Measurements from ENCODE around the gene NOXA1. TPM values are rescaled to one million over a fixed set of nuclear protein-coding genes. Genes with fewer than 3 reads are reported as not detected.

The NOXA1 gene
- total and polyA plus RNA-seq, 2 donors (not counting 1 experiment from before 2014, with no cell fraction given), result 0.08 to 0.66 TPM

GRCh38 chr9:137444106-137444790 is 21.1 kb downstream of the NOXA1 start:
- H3K27me3 ChIP-seq (ENCODE audit: control insufficient read depth, insufficient read depth, low read length), result no peaks in the 10 kb centered on the region
- H3K79me2 ChIP-seq (ENCODE audit: control insufficient read depth, insufficient read depth, low read length), result no peaks in the 10 kb centered on the region
- DNase-seq (ENCODE audit: low read depth in 2 of 2), result no peak
- no peak overlapping the region for H3K4me2 ChIP-seq (ENCODE audit: extremely low read depth, insufficient read depth, low read length)
- TF ChIP-seq CTCF (conservative IDR thresholded peaks at IDR 0.05 in 1 of 2, IDR thresholded peaks at IDR 0.05 in 1 of 2; ENCODE audit: low read depth in 1 of 2, low read length in 2 of 2) (no peak), EZH2 (IDR thresholded peaks at IDR 0.05; ENCODE audit: low read length, missing control alignments) (no peak)
- H3K4me1 ChIP-seq (ENCODE audit: control insufficient read depth, extremely low read depth, insufficient read depth, low read length), result peaks cover 2% of the 10 kb centered on the region
- H3K4me3 ChIP-seq (replicated peaks in 1 of 4; ENCODE audit: control extremely low read depth in 1 of 4, insufficient read depth in 1 of 4, low read depth in 3 of 4, low read length in 4 of 4), result no peak overlapping the region
- H3K9me3 ChIP-seq (ENCODE audit: control insufficient read depth, insufficient read depth, low read depth, low read length), result no peaks in the 10 kb centered on the region
- peaks cover 3% of the 10 kb centered on the region for H3K36me3 ChIP-seq (ENCODE audit: control insufficient read depth, insufficient read depth, low read length)
- no peak overlapping the region for H2AFZ ChIP-seq (ENCODE audit: low read length)
- no peak overlapping the region for H3K9ac ChIP-seq (ENCODE audit: insufficient read depth, low read length)
- no peaks in the 10 kb centered on the region for H4K20me1 ChIP-seq (ENCODE audit: control insufficient read depth, extremely low read depth, insufficient read depth, low read length)
- H3K27ac ChIP-seq (ENCODE audit: insufficient read depth, low read length), result no peak overlapping the region

- H3K4me2 ChIP-seq (ENCODE audit: extremely low read depth, insufficient read depth, low read length), result no peak overlapping the region
- TF ChIP-seq CTCF (conservative IDR thresholded peaks at IDR 0.05 in 1 of 2, IDR thresholded peaks at IDR 0.05 in 1 of 2; ENCODE audit: low read depth in 1 of 2, low read length in 2 of 2) (peak; percentile 79 to 86), EZH2 (IDR thresholded peaks at IDR 0.05; ENCODE audit: low read length, missing control alignments) (no peak)
- H3K4me1 ChIP-seq (ENCODE audit: control insufficient read depth, extremely low read depth, insufficient read depth, low read length), result peaks cover 2% of the 10 kb centered on the region
- no peaks in the 10 kb centered on the region for H3K27me3 ChIP-seq (ENCODE audit: control insufficient read depth, insufficient read depth, low read length)
- no peak overlapping the region for H3K27ac ChIP-seq (ENCODE audit: insufficient read depth, low read length)
- no peak overlapping the region for H2AFZ ChIP-seq (ENCODE audit: low read length)
- H3K9me3 ChIP-seq (ENCODE audit: control insufficient read depth, insufficient read depth, low read depth, low read length), result no peaks in the 10 kb centered on the region
- no peaks in the 10 kb centered on the region for H3K79me2 ChIP-seq (ENCODE audit: control insufficient read depth, insufficient read depth, low read length)
- H3K4me3 ChIP-seq (replicated peaks in 1 of 4; ENCODE audit: control extremely low read depth in 1 of 4, insufficient read depth in 1 of 4, low read depth in 3 of 4, low read length in 4 of 4), result no peak overlapping the region
- H3K9ac ChIP-seq (ENCODE audit: insufficient read depth, low read length), result no peak overlapping the region
- H3K36me3 ChIP-seq (ENCODE audit: control insufficient read depth, insufficient read depth, low read length), result peaks cover 3% of the 10 kb centered on the region
- DNase-seq (ENCODE audit: low read depth in 2 of 2), result peak; percentile 68 to 77
- no peaks in the 10 kb centered on the region for H4K20me1 ChIP-seq (ENCODE audit: control insufficient read depth, extremely low read depth, insufficient read depth, low read length)
Measured at GRCh38 chr9:137445275-137445807, 22.1 kb downstream of the NOXA1 start.

- H3K4me1 ChIP-seq (ENCODE audit: control insufficient read depth, extremely low read depth, insufficient read depth, low read length), result peaks cover 2% of the 10 kb centered on the region
- no peak overlapping the region for H3K4me2 ChIP-seq (ENCODE audit: extremely low read depth, insufficient read depth, low read length)
- no peaks in the 10 kb centered on the region for H3K9me3 ChIP-seq (ENCODE audit: control insufficient read depth, insufficient read depth, low read depth, low read length)
- DNase-seq (ENCODE audit: low read depth in 2 of 2), result no peak
- no peaks in the 10 kb centered on the region for H3K27me3 ChIP-seq (ENCODE audit: control insufficient read depth, insufficient read depth, low read length)
- no peaks in the 10 kb centered on the region for H3K79me2 ChIP-seq (ENCODE audit: control insufficient read depth, insufficient read depth, low read length)
- TF ChIP-seq EZH2 (IDR thresholded peaks at IDR 0.05; ENCODE audit: low read length, missing control alignments) (no peak), CTCF (conservative IDR thresholded peaks at IDR 0.05 in 1 of 2, IDR thresholded peaks at IDR 0.05 in 1 of 2; ENCODE audit: low read depth in 1 of 2, low read length in 2 of 2) (no peak)
- H3K9ac ChIP-seq (ENCODE audit: insufficient read depth, low read length), result no peak overlapping the region
- peaks cover 3% of the 10 kb centered on the region for H3K36me3 ChIP-seq (ENCODE audit: control insufficient read depth, insufficient read depth, low read length)
- H4K20me1 ChIP-seq (ENCODE audit: control insufficient read depth, extremely low read depth, insufficient read depth, low read length), result no peaks in the 10 kb centered on the region
- no peak overlapping the region for H3K4me3 ChIP-seq (replicated peaks in 1 of 4; ENCODE audit: control extremely low read depth in 1 of 4, insufficient read depth in 1 of 4, low read depth in 3 of 4, low read length in 4 of 4)
- H3K27ac ChIP-seq (ENCODE audit: insufficient read depth, low read length), result no peak overlapping the region
- no peak overlapping the region for H2AFZ ChIP-seq (ENCODE audit: low read length)
Measured at GRCh38 chr9:137445930-137446431, 22.8 kb downstream of the NOXA1 start.

All from fibroblast of lung (primary cell).